HG03039 (cell line): ENCODE measurements around the gene PLCB4.
"Not testable (repeated sequence)": the region's sequence is repeated elsewhere in the genome, so short reads cannot be mapped to it uniquely, and the experiment has no call there.

Source experiments
- ATAC-seq: cut with Tn5 transposase; IDR thresholded peaks from one replicate; pipeline ENCODE4 v1.9.1; 2021; ENCODE audit warnings: mild to moderate bottlenecking, moderate library complexity; ENCODE audit not compliant: unreplicated experiment

Gene PLCB4

DNA sequence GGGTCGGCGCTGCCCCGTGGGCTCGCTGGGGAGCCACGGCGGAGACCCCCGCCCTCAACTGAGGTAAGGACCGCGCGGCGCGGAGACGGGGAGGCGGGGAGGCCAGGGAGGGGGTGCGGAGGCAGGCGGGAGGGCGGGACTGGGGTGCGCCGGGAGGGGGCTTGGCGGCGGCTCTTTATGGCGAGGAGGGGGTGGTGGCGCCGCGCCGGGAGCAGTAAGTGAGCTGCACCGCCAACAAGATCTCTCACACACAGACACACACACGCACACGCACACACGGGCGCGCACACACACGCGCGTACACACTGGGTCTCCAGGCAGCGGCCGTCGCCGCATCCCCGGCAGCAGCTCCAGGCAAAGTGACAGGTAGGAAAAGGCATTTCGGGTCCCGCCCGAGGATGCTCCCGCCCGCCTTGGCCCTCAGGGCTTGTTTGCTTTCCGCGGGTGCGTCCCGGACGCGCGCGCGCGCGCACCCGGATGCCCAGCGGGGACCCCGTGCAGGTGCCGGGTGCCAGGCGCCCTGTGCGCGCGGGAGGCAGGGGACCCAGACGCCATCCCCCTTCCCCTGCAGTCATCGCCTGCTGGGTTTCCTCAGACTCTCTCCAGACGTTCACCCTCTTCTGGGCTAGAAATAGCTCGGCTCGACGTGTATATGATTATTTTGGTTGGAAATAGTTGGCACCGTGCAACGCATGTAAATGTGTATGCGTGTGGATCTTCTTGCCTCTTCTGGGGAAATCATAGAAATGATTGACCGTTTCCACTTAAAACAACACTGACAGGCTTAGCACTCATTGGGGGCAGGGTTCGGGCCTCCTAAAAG, at the start of gene PLCB4:
Gene PLCB4, plus strand, starts transcription at position 247 of the 823 bp plus-strand sequence. CDS start 238,728 bp downstream, outside the sequence.
- ATAC-seq: no peak

DNA sequence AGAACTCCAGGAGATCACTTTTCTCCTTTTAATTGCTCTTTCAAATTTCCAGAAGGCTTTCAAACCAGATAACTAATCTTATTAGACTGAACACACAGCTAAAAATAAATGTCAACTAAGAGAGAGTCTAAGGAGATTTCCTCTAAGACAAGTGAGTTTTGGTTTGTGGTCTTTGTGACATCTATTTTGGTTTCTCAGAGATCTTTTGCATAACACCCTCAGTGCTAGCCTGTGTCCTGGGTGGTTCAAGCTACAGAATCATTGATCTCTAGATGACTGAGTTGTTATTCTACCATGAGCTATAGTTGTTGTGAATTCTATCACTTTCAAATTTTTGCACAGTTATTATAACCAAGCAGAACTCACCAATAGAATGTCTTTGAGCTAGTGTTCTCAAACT, 49.1 kb upstream of the PLCB4 start:
- no peak for ATAC-seq

- no peak for ATAC-seq
Measured at GRCh38 chr20:9021216-9021615, 47.7 kb upstream of the PLCB4 start.

DNA sequence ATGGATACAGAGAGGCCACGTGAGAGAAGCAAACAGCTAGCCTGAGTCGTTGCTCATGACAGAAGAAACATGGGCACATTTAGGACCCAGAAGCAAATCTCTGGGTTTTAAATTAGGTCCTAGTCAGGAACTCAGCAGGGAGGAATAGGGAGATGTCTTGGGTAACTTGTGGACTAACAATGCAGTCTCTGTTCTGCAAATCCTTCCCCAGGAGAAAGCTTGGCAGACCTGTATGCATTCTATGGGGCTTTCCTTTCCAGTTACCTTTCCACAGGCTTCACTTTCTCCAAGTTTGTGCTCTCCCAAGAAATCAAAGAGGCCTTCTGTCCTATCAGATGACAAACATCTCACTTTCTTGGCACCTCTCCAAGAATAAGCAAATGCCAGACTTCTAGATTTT, 47.2 kb upstream of the PLCB4 start:
- ATAC-seq: no peak

GRCh38 chr20:9022376-9022775, 46.5 kb upstream of the PLCB4 start:
- no peak for ATAC-seq

DNA sequence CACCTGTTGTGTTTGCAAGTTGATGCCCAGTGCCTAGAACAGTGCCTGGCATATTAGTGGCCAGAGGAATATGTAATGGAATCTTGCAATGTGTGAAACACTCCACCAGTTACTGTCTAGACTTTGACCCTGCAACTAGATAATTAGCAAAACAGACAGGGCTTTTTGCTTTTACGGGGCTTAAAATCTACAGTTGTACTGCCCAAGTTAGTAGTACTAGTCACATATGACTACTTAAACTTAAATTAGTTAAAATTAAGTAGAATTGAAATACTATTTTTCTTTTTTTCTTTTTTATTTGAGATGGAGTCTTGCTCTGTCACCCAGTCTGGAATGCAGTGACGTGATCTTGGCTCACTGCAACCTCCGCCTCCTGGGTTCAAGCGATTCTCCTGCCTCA, 44.3 kb upstream of the PLCB4 start:
- ATAC-seq: no peak

- ATAC-seq: no peak
Measured at GRCh38 chr20:9025011-9025410, 43.9 kb upstream of the PLCB4 start.

GRCh38 chr20:9025643-9026042, 43.2 kb upstream of the PLCB4 start:
- no peak for ATAC-seq

DNA sequence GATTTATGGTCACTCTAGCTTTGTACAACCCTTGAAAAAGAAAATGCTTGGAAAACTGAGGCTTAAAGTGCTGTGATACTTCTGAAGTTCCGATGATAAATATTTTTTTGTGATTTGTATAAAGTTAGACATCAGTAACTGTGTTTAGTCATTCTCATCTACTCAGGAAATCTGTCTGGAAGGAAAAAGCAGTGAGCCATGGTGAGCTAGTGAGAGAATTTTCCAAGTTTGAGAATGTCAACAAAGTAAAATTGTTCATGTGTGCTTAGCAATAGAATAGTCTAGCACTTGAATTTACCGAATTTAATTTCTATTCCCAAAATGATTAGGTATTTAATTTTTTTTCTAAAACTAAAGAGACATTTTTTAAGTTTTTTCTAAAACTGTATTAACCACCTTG, 41.3 kb upstream of the PLCB4 start:
- ATAC-seq: no peak

- no peak for ATAC-seq
Measured at GRCh38 chr20:9028419-9028818, 40.5 kb upstream of the PLCB4 start.

DNA sequence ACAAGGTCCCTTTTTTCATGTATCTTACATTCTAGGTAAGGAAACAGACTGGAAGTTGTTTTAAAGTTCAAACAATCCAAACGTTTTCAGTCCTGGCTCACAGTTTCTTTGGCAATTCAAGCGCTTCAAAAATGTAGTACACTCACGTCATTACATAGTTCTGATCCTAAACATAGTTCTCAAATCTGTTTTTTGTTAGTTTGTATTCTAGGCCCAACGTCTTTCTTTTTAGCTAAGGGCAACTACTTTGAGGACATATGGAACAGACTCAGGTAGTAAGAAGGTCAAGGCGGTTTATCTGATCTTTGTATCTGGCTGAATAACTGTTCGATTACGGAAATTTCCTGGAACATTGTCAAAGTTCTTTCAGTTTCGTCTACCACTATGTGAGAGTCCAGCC, 36.9 kb upstream of the PLCB4 start:
- no peak for ATAC-seq

DNA sequence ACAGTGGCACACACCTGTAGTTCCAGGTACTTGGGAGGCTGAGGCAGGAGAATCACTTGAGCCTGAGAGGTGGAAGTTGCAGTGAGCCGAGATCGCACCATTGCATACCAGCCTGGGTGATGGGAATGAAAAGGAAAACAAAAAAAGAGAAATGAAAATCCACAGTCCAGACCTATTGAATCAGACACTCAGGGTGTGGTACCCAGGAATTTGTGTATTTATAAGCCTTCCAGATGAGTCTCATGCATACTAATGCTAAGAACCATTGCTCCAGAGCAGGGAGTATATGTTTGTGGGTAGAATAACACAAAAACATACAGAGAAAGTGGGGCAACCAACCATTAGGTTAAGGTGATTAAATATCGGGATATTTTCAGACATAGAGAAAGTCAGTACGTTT, 36.1 kb upstream of the PLCB4 start:
- no peak for ATAC-seq

- no peak for ATAC-seq
Measured at GRCh38 chr20:9035126-9035525, 33.8 kb upstream of the PLCB4 start.

GRCh38 chr20:9036593-9036992, 32.3 kb upstream of the PLCB4 start:
- no peak for ATAC-seq

GRCh38 chr20:9038791-9039535, 29.9 kb upstream of the PLCB4 start:
- ATAC-seq: no peak

GRCh38 chr20:9040863-9041524, 27.9 kb upstream of the PLCB4 start:
- no peak for ATAC-seq

DNA sequence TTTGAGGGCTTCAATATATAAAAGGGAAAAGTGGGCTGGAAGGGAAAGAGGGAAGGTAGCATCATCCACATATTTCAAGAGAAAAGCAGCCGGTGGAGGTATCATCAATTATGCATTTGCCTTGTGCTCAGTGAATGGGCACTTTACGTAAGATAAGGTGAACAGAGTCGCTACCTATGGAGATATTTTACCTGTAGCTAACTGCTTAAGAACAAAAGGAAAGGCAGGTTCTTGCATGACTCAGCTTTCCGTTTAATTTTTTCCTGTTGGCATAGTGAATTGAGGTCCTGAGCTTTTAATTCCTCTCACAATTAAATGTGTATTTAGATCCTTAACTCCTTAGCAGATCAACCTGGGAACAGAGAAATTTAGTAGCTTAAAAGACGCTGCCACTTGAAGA, 25.5 kb upstream of the PLCB4 start:
- no peak for ATAC-seq

- ATAC-seq: not testable (repeated sequence)
Measured at GRCh38 chr20:9047928-9048327, 21.0 kb upstream of the PLCB4 start.

DNA sequence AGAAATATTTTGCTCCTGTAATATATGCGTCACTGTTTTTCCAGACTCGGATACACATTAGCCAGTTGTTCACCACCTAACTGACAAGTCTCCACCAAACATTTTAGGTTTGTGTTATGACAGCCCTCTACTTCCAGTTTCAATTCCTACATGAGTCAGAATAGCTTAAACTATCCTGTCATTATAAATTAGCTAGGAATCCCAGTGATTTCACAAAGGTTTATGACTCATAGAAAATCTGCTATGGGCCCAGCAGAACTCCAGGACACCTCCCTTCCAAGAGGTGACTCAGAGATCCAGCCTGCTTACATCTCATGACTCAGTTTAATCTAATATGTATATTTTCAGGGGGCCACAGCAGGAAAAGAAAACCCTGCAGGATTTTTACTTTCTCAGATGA, 17.4 kb upstream of the PLCB4 start:
- no peak for ATAC-seq

DNA sequence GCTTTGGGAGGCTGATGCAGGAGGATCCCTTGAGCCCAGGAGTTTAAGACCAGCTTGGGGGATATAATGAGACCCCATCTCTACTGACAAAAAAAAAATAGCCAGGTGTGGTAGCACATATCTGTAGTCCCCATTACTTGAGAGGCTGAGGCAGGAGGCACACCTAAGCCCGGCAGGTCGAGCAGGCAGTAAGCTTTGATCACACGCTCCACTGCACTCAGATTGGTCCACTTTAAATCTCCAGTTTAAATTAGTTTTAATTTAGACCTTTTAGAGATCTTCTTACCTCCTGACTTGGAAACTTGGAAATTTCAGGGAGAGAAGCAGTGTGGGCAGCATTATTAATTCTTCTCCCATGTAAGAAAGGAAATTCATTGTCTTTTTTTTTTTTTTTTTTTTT, 16.8 kb upstream of the PLCB4 start:
- ATAC-seq: no peak

DNA sequence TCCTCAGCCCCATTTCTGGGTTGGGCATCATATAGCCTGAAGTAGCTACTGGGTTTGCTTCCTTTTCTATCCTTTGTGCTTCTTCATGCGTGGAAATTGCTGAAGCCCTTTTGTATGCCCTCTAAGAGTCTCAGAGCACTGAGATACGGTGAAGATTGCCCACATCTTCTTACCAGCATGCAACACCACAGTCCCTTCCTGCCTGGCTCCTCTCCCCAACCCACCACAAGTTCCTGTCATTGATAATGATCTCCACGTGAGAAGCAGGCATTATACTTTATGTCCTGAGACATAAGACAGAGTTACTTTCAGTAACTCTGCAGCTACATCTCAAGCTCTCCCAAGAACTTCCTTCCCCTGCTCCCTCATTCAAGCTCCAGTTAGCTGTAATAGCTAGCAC, 15.8 kb upstream of the PLCB4 start:
- ATAC-seq: no peak

DNA sequence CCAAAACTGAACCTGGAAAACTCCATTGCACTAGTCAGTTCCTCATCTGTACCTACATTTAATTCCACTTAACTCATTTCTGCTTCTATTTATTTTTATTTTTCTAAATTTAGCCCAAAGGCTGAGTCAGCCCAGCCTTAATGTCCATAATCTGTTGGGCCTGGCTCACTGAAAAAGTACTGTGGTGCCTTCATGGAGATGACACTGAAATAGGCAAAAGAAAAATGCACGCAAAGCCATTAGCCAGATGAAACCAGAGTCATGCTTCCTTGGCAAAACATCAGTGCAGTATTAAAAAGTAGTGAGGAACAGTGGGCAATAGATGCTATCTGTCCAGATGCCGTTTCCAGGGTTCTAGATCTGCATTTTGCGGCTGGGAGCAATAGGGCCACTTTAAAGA, 14.7 kb upstream of the PLCB4 start:
- ATAC-seq: no peak
